ENCODE data around the gene CYTH1. TPM values are rescaled to one million over a fixed set of nuclear protein-coding genes. Genes with fewer than 3 reads are reported as not detected.

The CYTH1 gene
- total RNA-seq, 1 donor from 2014 or later = 28.9 TPM

DNA sequence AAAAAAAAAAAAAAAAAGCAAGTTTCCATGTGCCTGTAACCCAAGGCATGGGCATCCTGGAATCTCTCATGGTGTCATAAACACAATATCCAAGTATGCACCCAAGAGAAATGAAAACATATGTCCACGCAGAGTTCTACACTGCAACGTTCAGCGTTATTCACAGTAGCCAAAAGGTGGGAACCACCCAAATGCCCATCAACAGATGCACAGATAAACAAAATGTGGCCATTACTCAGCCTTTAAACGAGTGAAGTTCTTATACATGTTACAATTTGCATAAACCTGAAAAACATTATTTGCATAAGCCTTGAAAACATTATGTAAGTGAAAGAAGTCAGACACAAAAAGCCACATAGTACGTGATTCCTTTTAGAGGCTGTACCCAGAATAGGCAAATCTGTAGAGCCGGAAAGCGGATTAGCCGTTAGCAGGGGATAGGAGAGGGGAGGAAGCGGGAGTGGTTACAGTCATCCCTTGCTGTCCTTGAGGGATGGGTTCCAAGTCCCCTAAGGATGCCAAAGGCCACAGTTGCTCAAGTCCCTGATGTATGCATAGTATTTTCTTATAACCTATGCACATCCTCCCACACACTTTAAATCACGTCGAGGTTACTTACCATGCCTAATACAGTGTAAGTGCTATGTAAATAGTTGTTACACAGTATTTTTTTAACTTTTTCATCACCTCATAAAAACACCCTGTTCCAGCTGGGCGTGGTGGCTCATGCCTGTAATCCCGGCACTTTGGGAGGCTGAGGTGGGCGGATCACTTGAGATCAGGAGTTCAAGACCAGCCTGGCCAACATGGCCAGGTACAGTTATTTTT is 157.5 kb downstream of the CYTH1 start:
- peaks cover 11% of the 10 kb centered on the region for H3K27me3 ChIP-seq (ENCODE audit: low read depth)
- TF ChIP-seq CTCF (IDR thresholded peaks at IDR 0.05; ENCODE audit: borderline replicate concordance) = no peak
- no peak overlapping the region for H3K27ac ChIP-seq (replicated peaks)
- H3K4me3 ChIP-seq = no peak overlapping the region
- H3K9me3 ChIP-seq (replicated peaks) = peaks cover 4% of the 10 kb centered on the region
- intact Hi-C loops (cut with micrococcal nuclease) = no loop called here
- H3K36me3 ChIP-seq = no peaks in the 10 kb centered on the region
- DNase-seq = no peak
- H3K4me1 ChIP-seq = no peaks in the 10 kb centered on the region

Other genes starting within 250 kb of the CYTH1 start
- gene DNAH17, start 204.9 kb downstream of the CYTH1 start, total RNA-seq = not detected
- 19.4 TPM for gene USP36, start 58.5 kb upstream of the CYTH1 start, total RNA-seq
- gene CEP295NL, start 120.9 kb upstream of the CYTH1 start, total RNA-seq = 0.55 TPM
- 91.8 TPM for gene TIMP2, start 143.1 kb upstream of the CYTH1 start, total RNA-seq
- gene LGALS3BP, start 197.7 kb upstream of the CYTH1 start, total RNA-seq = 585 TPM
- 24.2 TPM for gene CANT1, start 227.5 kb upstream of the CYTH1 start, total RNA-seq
- gene C1QTNF1, start 241.9 kb upstream of the CYTH1 start, total RNA-seq = 146 TPM

All from left ventricle myocardium inferior (tissue), 1 donor.